Progenitor cell of endocrine pancreas (in vitro differentiated cells): Measurements from ENCODE around the gene TMEM202. TPM values are rescaled to one million over a fixed set of nuclear protein-coding genes. Genes with fewer than 3 reads are reported as not detected.

Source experiments
- DNase-seq: peaks from one replicate; pipeline ENCODE4 v3.0.0; 2021; ENCODE audit warnings: low spot score; ENCODE audit not compliant: unreplicated experiment
- H3K27ac Mint-ChIP-seq: 2 replicates; pipeline ENCODE4 v1.8.0; 2021; ENCODE audit warnings: mild to moderate bottlenecking, moderate library complexity, mixed read lengths
- H3K27me3 Mint-ChIP-seq: 2 replicates; pipeline ENCODE4 v1.8.0; 2021; ENCODE audit warnings: mixed read lengths
- H3K36me3 Mint-ChIP-seq: 2 replicates; pipeline ENCODE4 v1.8.0; 2022; ENCODE audit warnings: mixed read lengths; ENCODE audit not compliant: insufficient read depth
- H3K4me1 Mint-ChIP-seq: 2 replicates; pipeline ENCODE4 v1.8.0; 2021; ENCODE audit warnings: low read depth, mixed read lengths
- H3K4me3 Mint-ChIP-seq: 2 replicates; pipeline ENCODE4 v1.8.0; 2021; ENCODE audit warnings: low read depth, mild to moderate bottlenecking, moderate library complexity, mixed read lengths
- H3K9me3 Mint-ChIP-seq: 2 replicates; pipeline ENCODE4 v1.8.0; 2021; ENCODE audit warnings: low read depth, mixed read lengths
- total RNA-seq: library from RNA; stranded (reverse); gene quantifications from 2 replicates; pipeline ENCODE4 v1.2.1, GENCODE V29; 2021
- TF ChIP-seq, protein P1 (sequence below): fragments of 200-600 bp; sonication (generic); IDR thresholded peaks from one replicate; pipeline ENCODE4 v1.5.0; 2021; ENCODE audit warnings: antibody characterized with exemption, mild to moderate bottlenecking; ENCODE audit not compliant: unreplicated experiment

TMEM202 gene
- total RNA-seq, 1 donor from 2014 or later, result not detected

DNA sequence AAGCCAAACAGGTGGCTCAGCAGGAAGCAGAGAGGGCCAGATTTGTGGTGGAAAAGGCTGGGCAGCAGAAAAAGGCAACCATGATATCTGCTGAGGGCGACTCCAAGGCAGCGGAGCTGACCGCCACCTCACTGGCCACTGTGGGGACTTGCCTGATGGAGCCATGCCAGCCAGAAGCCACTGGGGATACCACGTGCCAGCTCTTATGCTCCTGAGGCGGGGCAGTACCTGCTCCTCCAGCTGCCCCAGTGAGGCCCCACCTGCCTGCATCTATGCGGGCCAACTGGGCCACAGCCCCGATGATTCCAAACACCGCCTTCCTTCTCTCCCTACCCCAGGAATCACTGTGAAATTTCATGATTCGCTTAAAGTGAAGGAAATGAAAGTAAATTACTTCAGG, 53.1 kb downstream of the TMEM202 start:
- H3K9me3 Mint-ChIP-seq, result no peaks in the 10 kb centered on the region
- no peak overlapping the region for H3K27ac Mint-ChIP-seq
- peaks cover 11% of the 10 kb centered on the region for H3K27me3 Mint-ChIP-seq
- no peak for DNase-seq
- no peak overlapping the region for H3K4me3 Mint-ChIP-seq
- no peaks in the 10 kb centered on the region for H3K4me1 Mint-ChIP-seq
- TF ChIP-seq, protein P1, sequence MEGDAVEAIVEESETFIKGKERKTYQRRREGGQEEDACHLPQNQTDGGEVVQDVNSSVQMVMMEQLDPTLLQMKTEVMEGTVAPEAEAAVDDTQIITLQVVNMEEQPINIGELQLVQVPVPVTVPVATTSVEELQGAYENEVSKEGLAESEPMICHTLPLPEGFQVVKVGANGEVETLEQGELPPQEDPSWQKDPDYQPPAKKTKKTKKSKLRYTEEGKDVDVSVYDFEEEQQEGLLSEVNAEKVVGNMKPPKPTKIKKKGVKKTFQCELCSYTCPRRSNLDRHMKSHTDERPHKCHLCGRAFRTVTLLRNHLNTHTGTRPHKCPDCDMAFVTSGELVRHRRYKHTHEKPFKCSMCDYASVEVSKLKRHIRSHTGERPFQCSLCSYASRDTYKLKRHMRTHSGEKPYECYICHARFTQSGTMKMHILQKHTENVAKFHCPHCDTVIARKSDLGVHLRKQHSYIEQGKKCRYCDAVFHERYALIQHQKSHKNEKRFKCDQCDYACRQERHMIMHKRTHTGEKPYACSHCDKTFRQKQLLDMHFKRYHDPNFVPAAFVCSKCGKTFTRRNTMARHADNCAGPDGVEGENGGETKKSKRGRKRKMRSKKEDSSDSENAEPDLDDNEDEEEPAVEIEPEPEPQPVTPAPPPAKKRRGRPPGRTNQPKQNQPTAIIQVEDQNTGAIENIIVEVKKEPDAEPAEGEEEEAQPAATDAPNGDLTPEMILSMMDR, result no peak
- H3K36me3 Mint-ChIP-seq, result no peaks in the 10 kb centered on the region

DNA sequence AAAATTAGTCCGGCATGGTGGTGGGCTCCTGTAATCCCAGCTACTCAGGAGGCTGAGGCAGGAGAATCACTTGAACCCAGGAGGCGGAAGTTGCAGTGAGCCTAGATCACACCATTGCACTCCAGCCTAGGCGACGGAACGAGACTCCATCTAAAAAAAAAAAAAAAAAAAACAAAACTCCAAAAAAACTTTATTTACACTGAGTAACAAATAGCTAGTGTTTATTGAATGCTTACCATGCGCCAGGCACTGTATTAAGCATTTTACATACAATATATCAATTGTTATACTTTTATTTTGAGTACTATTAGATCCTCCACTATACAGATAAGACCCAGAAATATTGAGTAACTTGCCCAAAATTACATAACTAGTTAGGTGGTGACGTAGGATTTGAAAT, 58.6 kb downstream of the TMEM202 start:
- H3K27me3 Mint-ChIP-seq, result peaks cover 5% of the 10 kb centered on the region
- no peak overlapping the region for H3K4me3 Mint-ChIP-seq
- no peaks in the 10 kb centered on the region for H3K9me3 Mint-ChIP-seq
- no peak for DNase-seq
- no peak overlapping the region for H3K27ac Mint-ChIP-seq
- no peaks in the 10 kb centered on the region for H3K36me3 Mint-ChIP-seq
- TF ChIP-seq, protein P1, result no peak
- H3K4me1 Mint-ChIP-seq, result no peaks in the 10 kb centered on the region

Other genes with a start within 250 kb of the TMEM202 start
- gene GRAMD2A, start 200.5 kb upstream of the TMEM202 start, total RNA-seq, result 4.0 and 5.0 TPM in 2 replicates
- 511 and 525 TPM in 2 replicates for gene PKM, start 167.1 kb upstream of the TMEM202 start, total RNA-seq
- gene PARP6, start 125.8 kb upstream of the TMEM202 start, total RNA-seq, result 131 and 134 TPM in 2 replicates
- gene CELF6, start 78.1 kb upstream of the TMEM202 start, total RNA-seq, result 1.2 and 1.4 TPM in 2 replicates
- 67.4 and 77.8 TPM in 2 replicates for gene HEXA, start 22.3 kb upstream of the TMEM202 start, total RNA-seq
- 171 and 202 TPM in 2 replicates for gene ARIH1, start 76.0 kb downstream of the TMEM202 start, total RNA-seq